ENCODE data around the gene GRB7.
"Not testable (repeated sequence)": the region's sequence is repeated elsewhere in the genome, so short reads cannot be mapped to it uniquely, and the experiment has no call there.

Gene GRB7

GRCh38 chr17:39709998-39710964 lies 27.5 kb upstream of the GRB7 start:
- DNase-seq (ENCODE audit: low spot score) = no peak

GRCh38 chr17:39711071-39711470 lies 26.7 kb upstream of the GRB7 start:
- not testable (repeated sequence) for DNase-seq (ENCODE audit: low spot score)

- DNase-seq (ENCODE audit: low spot score) = no peak
Measured at GRCh38 chr17:39711851-39712250, 25.9 kb upstream of the GRB7 start.

GRCh38 chr17:39714234-39714633 lies 23.5 kb upstream of the GRB7 start:
- DNase-seq (ENCODE audit: low spot score) = no peak

GRCh38 chr17:39715375-39716072 lies 22.2 kb upstream of the GRB7 start:
- no peak for DNase-seq (ENCODE audit: low spot score)

- DNase-seq (ENCODE audit: low spot score) = no peak
Measured at GRCh38 chr17:39716073-39716818, 21.5 kb upstream of the GRB7 start.

GRCh38 chr17:39716879-39717536 lies 20.7 kb upstream of the GRB7 start:
- no peak for DNase-seq (ENCODE audit: low spot score)

GRCh38 chr17:39717660-39718059 lies 20.1 kb upstream of the GRB7 start:
- DNase-seq (ENCODE audit: low spot score) = no peak

GRCh38 chr17:39719563-39720355 lies 18.0 kb upstream of the GRB7 start:
- no peak for DNase-seq (ENCODE audit: low spot score)

GRCh38 chr17:39722104-39722503 lies 15.6 kb upstream of the GRB7 start:
- DNase-seq (ENCODE audit: low spot score) = no peak

GRCh38 chr17:39722965-39723848 lies 14.5 kb upstream of the GRB7 start:
- DNase-seq (ENCODE audit: low spot score) = no peak

- DNase-seq (ENCODE audit: low spot score) = no peak
Measured at GRCh38 chr17:39724731-39725130, 13.0 kb upstream of the GRB7 start.

- not testable (repeated sequence) for DNase-seq (ENCODE audit: low spot score)
Measured at GRCh38 chr17:39725923-39726322, 11.8 kb upstream of the GRB7 start.

GRCh38 chr17:39726617-39727016 lies 11.1 kb upstream of the GRB7 start:
- no peak for DNase-seq (ENCODE audit: low spot score)

- DNase-seq (ENCODE audit: low spot score) = no peak
Measured at GRCh38 chr17:39727556-39727955, 10.2 kb upstream of the GRB7 start.

GRCh38 chr17:39729280-39729851 lies 8.4 kb upstream of the GRB7 start:
- DNase-seq (ENCODE audit: low spot score) = no peak

- peak; percentile 99 for DNase-seq (ENCODE audit: low spot score)
Measured at GRCh38 chr17:39730095-39730921, 7.4 kb upstream of the GRB7 start, which contains the start of gene MIEN1. Gene MIEN1 (minus strand): TSS chr17:39730532. CDS start chr17:39730495, 37 bp downstream.

GRCh38 chr17:39732586-39732985 lies 5.2 kb upstream of the GRB7 start:
- DNase-seq (ENCODE audit: low spot score) = no peak

GRCh38 chr17:39735882-39736281 lies 1.9 kb upstream of the GRB7 start:
- no peak for DNase-seq (ENCODE audit: low spot score)
